ENCODE measurements around the gene UBE2G2. TPM values are rescaled to one million over a fixed set of nuclear protein-coding genes. Genes with fewer than 3 reads are reported as not detected.

UBE2G2 gene
- polyA plus RNA-seq, 1 donor from 2014 or later, result 127 TPM

- TF ChIP-seq CTCF (IDR thresholded peaks at IDR 0.05; ENCODE audit: poor library complexity, severe bottlenecking), result no peak
- no peak for TF ChIP-seq POLR2AphosphoS5 (IDR thresholded peaks at IDR 0.05)
- TF ChIP-seq SMC3 (conservative IDR thresholded peaks at IDR 0.05; ENCODE audit: poor library complexity), result no peak
- no peak for TF ChIP-seq EP300 (conservative IDR thresholded peaks at IDR 0.05; ENCODE audit: poor library complexity, severe bottlenecking)
- no peak for TF ChIP-seq RAD21 (conservative IDR thresholded peaks at IDR 0.05)
- TF ChIP-seq TAF1 (IDR thresholded peaks at IDR 0.05; ENCODE audit: low read depth), result no peak
- no peak for TF ChIP-seq MXI1 (conservative IDR thresholded peaks at IDR 0.05; ENCODE audit: poor library complexity, severe bottlenecking)
- TF ChIP-seq EZH2 (IDR thresholded peaks at IDR 0.05; ENCODE audit: borderline replicate concordance, insufficient read depth, low read length, poor library complexity, severe bottlenecking), result no peak
- TF ChIP-seq REST (IDR thresholded peaks at IDR 0.05; ENCODE audit: borderline replicate concordance), result no peak
- Histone ChIP-seq H3K27me3 (ENCODE audit: insufficient read depth, low read depth, low read length) (no peaks in the 10 kb centered on the region), H2AFZ (ENCODE audit: low read depth, low read length) (no peak overlapping the region), H3K4me3 (ENCODE audit: low read length) (no peak overlapping the region), H3K27ac (ENCODE audit: low read length) (no peak overlapping the region), H3K9ac (ENCODE audit: low read length) (no peak overlapping the region), H3F3A (ENCODE audit: insufficient read depth, low read length, poor library complexity, severe bottlenecking) (no peaks in the 10 kb centered on the region), H3K9me3 (ENCODE audit: low read length) (no peaks in the 10 kb centered on the region), H3K36me3 (ENCODE audit: insufficient read depth, low read length) (no peaks in the 10 kb centered on the region), H3K9me2 (ENCODE audit: insufficient read depth, low read length) (no peaks in the 10 kb centered on the region), H4K20me1 (ENCODE audit: insufficient read depth) (peaks cover 4% of the 10 kb centered on the region), H3K4me2 (ENCODE audit: low read length) (no peak overlapping the region), H3K79me2 (replicated peaks; ENCODE audit: insufficient read depth, low read length) (no peaks in the 10 kb centered on the region)
These were observed 47.4 kb upstream of the UBE2G2 start for GRCh38 chr21:44848821-44849521.

- H4K20me1 ChIP-seq (ENCODE audit: insufficient read depth), result no peaks in the 10 kb centered on the region
- H3K27me3 ChIP-seq (ENCODE audit: insufficient read depth, low read depth, low read length), result no peaks in the 10 kb centered on the region
- no peak overlapping the region for H3K4me2 ChIP-seq (ENCODE audit: low read length)
- H3K79me2 ChIP-seq (replicated peaks; ENCODE audit: insufficient read depth, low read length), result no peaks in the 10 kb centered on the region
- H3K4me3 ChIP-seq (ENCODE audit: low read length), result no peak overlapping the region
- H3K27ac ChIP-seq (ENCODE audit: low read length), result no peak overlapping the region
- H3K36me3 ChIP-seq (ENCODE audit: insufficient read depth, low read length), result no peaks in the 10 kb centered on the region
- TF ChIP-seq EZH2 (IDR thresholded peaks at IDR 0.05; ENCODE audit: borderline replicate concordance, insufficient read depth, low read length, poor library complexity, severe bottlenecking) (no peak), POLR2AphosphoS5 (IDR thresholded peaks at IDR 0.05) (no peak), MXI1 (conservative IDR thresholded peaks at IDR 0.05; ENCODE audit: poor library complexity, severe bottlenecking) (no peak), EP300 (conservative IDR thresholded peaks at IDR 0.05; ENCODE audit: poor library complexity, severe bottlenecking) (no peak), REST (IDR thresholded peaks at IDR 0.05; ENCODE audit: borderline replicate concordance) (no peak), TAF1 (IDR thresholded peaks at IDR 0.05; ENCODE audit: low read depth) (no peak), CTCF (IDR thresholded peaks at IDR 0.05; ENCODE audit: poor library complexity, severe bottlenecking) (no peak), RAD21 (conservative IDR thresholded peaks at IDR 0.05) (no peak), SMC3 (conservative IDR thresholded peaks at IDR 0.05; ENCODE audit: poor library complexity) (no peak)
- no peak overlapping the region for H2AFZ ChIP-seq (ENCODE audit: low read depth, low read length)
- no peaks in the 10 kb centered on the region for H3K9me2 ChIP-seq (ENCODE audit: insufficient read depth, low read length)
- no peaks in the 10 kb centered on the region for H3F3A ChIP-seq (ENCODE audit: insufficient read depth, low read length, poor library complexity, severe bottlenecking)
- H3K9ac ChIP-seq (ENCODE audit: low read length), result no peak overlapping the region
- H3K9me3 ChIP-seq (ENCODE audit: low read length), result no peaks in the 10 kb centered on the region
These were observed 45.8 kb upstream of the UBE2G2 start for GRCh38 chr21:44847261-44848056.

Data from neural cell (in vitro differentiated cells).